ENCODE data around the gene IQGAP1. TPM values are rescaled to one million over a fixed set of nuclear protein-coding genes. Genes with fewer than 3 reads are reported as not detected.
A peak's percentile ranks its signal among the peaks of the same experiment; 100 is the strongest.
"Not testable (repeated sequence)": the region's sequence is repeated elsewhere in the genome, so short reads cannot be mapped to it uniquely, and the experiment has no call there.

Gene IQGAP1, protein sequence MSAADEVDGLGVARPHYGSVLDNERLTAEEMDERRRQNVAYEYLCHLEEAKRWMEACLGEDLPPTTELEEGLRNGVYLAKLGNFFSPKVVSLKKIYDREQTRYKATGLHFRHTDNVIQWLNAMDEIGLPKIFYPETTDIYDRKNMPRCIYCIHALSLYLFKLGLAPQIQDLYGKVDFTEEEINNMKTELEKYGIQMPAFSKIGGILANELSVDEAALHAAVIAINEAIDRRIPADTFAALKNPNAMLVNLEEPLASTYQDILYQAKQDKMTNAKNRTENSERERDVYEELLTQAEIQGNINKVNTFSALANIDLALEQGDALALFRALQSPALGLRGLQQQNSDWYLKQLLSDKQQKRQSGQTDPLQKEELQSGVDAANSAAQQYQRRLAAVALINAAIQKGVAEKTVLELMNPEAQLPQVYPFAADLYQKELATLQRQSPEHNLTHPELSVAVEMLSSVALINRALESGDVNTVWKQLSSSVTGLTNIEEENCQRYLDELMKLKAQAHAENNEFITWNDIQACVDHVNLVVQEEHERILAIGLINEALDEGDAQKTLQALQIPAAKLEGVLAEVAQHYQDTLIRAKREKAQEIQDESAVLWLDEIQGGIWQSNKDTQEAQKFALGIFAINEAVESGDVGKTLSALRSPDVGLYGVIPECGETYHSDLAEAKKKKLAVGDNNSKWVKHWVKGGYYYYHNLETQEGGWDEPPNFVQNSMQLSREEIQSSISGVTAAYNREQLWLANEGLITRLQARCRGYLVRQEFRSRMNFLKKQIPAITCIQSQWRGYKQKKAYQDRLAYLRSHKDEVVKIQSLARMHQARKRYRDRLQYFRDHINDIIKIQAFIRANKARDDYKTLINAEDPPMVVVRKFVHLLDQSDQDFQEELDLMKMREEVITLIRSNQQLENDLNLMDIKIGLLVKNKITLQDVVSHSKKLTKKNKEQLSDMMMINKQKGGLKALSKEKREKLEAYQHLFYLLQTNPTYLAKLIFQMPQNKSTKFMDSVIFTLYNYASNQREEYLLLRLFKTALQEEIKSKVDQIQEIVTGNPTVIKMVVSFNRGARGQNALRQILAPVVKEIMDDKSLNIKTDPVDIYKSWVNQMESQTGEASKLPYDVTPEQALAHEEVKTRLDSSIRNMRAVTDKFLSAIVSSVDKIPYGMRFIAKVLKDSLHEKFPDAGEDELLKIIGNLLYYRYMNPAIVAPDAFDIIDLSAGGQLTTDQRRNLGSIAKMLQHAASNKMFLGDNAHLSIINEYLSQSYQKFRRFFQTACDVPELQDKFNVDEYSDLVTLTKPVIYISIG (N-terminal part only)
- 44.8 TPM for total RNA-seq

DNA sequence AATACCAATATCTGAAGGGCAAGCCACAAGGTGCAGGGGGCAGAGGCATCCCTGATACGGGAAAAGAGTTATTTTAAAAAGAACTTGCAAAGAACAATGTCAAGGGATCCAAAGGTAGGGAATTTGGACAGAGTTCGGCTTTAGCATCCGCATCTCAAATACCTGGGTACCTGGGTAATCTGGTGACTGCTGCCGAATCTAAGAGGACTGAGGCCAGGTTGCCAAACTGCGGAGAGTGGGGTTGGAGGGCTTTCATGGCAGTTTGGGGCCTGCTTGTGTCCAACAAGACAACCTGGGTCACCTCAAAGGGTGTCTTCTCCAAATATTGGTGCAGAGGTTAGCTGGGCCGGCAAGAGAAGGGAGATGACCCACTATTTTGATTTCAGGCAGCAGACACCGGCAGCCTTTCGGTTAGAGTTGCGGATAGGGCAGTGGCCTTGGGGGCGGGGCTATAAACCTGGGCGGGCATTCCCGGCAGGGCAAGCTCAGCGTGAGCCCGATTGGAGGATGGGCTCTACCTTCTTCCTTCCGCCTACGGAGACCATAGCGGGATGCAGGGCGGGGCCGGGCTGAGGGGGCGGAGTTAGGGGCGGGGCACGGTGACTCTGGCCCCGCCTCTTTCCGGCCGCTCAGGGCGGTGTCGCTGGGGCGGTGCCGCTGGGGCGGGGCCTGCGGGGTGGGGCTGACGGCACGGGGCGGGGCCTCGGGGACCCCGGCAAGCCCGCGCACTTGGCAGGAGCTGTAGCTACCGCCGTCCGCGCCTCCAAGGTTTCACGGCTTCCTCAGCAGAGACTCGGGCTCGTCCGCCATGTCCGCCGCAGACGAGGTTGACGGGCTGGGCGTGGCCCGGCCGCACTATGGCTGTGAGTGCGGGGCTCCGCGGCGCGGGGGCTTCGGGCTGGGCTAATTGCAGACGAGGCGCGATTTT, at the start of gene IQGAP1:
IQGAP1 (plus strand) TSS at position 709 of the 928 bp plus-strand sequence; CDS start at position 809, 100 bp downstream.
- DNase-seq (ENCODE audit: low spot score in 2 of 2), result peak; percentile 90 to 94
- FAIRE-seq, result no peak

DNA sequence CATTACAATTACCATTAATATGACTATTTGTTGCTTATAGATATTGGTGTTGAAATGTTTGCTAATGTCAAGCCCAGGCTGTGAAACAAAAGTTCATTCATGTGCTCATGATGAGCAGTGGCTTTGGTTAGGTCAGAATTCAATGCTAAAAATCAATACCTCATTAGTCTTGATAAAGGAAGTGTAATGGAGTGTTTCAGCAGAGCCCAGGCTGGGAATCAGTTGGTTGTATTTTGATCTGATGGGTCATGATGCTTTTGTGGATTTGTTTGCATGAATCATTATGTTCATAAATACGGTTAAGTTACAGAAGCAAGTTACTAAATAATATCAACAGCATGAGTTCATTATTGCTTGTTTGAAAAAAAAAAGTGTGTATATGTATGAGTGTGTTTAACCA, 49.5 kb upstream of the IQGAP1 start:
- DNase-seq (ENCODE audit: low spot score in 2 of 2), result no peak
- no peak for FAIRE-seq

DNA sequence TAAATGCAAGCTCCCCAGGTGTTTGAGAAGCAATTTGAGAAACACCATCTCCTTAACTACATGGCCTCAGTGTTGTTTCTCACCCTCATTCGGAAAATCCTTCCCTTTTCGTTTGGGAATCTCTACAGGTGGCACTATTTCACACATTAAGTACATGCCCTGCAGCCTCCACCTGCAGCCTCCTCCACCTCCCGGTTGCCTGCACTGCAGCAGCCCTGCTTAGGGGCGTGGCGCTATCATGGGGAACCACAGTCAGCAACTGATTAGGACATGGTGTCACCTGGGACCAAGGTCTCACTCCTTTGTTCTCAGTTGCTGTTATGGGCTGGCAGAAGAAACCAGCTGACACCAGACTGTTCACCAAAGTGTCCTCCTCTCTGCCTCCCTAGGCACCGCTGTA, 47.7 kb upstream of the IQGAP1 start:
- FAIRE-seq, result no peak

DNA sequence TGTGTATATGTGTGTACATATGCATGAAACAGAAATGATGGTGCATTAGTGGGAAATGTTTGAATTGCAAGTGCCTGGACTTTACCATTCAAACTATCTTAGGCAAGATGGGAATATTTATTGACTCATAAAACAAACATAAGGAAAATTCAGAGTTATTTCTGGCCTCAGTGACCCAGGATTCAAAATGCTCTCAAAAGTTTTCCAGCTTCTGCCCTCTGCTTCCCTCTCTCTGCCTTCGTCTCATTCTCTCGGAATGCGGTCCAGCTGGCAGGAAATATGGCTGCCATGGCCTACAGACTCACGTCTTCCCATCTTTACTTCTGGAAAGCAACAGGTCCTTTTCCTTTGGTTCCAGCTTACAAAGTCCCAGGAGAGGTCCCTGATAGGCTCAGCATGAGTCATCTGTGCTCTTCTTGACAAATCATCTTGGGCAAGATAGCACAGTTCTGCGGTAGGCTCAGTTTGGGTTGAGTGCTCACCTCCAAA, 44.7 kb upstream of the IQGAP1 start:
- DNase-seq (ENCODE audit: low spot score in 2 of 2) (no peak), FAIRE-seq (no peak)

More for the DNA sequence above, 47.7 kb upstream of the IQGAP1 start:
- no peak for DNase-seq (ENCODE audit: low spot score in 2 of 2)

DNA sequence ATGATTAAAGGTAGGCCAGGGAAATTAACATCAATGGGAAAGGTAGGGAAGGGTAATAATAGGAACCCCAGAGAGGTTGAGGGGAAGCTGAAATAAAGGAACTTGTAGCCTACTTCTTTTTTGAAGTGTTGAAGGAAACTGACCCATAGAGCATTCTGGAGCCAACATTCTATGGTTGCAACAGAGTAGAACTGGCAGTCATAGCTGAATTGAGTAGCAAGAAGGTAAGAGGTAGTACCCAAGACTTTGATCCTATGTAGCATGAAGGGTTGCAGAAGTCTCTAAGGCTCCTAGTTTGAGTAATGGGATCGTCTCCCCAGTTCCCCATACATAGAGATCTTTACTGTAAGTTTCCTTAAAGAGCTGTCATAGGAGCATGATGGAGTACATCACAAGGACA, 43.4 kb upstream of the IQGAP1 start:
- FAIRE-seq, result no peak
- DNase-seq (ENCODE audit: low spot score in 2 of 2), result no peak

DNA sequence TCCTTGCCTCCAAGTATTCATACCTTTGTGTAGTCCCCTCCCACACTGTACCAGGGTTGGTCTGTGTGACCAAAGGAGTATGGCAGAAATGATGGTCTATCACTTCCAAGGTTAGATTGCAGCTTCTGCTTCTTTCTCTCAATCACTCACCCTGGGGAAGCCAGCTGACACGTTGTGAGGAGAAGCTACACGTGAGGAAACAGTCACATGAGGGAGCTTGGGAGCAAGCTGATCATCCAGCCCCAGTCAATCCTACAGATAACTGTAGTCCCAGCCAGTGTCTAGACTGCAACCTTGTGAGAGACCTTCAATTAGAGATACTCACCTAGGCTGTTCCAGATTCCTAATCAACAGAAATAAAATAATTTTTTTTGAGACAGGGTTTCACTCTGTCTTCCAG, 42.2 kb upstream of the IQGAP1 start:
- DNase-seq (ENCODE audit: low spot score in 2 of 2), result no peak
- no peak for FAIRE-seq

DNA sequence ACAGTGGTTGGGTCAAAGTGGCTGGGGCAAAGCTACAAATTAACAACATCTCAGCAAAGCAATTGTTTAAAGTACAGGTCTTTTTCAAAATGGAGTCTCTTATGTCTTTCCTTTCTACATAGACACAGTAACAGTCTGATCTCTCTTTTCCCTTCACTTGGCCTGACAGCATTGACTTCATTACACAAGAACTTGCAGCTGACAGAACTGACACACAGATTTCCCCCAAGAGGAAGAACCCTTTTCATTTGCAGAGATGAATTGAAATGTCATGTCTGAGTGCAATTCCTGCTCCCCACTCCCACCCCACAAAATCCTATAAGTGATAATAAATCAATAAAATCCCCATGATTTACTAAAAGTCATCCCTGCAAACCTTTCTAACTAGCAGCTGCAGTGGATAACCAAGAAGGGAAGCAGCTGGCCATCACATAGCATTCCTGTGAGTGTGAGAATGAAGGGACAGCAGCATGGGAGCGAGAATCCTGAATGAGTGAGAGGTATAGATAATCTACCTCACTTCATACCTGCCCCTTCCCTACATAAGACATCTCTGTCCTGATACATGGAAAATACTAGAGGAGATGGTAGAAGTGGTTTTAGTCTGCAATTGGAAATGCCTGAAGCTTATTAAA, 40.5 kb upstream of the IQGAP1 start:
- not testable (repeated sequence) for FAIRE-seq; DNase-seq (ENCODE audit: low spot score in 2 of 2)

DNA sequence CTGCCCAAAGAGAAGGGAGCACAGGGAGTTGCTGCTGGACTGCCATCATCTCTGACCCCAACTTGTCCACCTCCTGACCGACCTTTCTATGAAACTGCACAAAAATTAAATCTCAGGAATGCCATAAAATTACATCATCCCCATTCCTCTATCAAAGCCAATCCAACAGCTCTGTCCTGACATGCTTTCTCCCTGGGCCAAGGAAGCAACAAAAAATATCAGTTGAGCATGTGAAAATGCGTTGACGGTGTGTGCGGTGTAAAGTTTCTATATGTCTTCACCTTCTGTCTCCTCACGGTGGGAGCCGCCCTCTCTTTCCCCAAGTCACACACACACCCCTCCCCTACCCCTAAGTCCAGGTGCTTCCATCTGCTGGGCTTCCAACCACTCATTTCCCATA, 39.6 kb upstream of the IQGAP1 start:
- DNase-seq (ENCODE audit: low spot score in 2 of 2) (no peak), FAIRE-seq (no peak)

DNA sequence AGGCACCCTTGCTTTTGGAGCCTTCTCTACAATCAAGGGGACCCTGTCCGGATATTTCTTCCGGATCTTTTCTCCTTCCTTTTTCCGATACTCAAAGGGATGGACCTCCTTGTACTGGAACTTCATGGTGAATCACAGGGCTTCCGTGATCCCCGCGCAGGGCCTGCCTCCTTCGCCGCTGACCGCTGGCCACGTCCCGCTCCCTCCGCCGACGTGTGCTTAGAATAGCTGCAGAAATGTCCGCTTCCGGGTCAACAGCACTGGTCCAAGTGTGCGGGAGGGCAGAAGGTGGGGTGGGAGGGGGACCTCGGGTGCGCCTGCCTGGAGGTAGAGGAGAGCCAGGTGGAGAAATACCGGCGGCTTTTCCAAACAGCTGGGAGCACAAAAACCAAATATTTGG, 39.0 kb upstream of the IQGAP1 start:
- FAIRE-seq (no peak), DNase-seq (ENCODE audit: low spot score in 2 of 2) (no peak)

DNA sequence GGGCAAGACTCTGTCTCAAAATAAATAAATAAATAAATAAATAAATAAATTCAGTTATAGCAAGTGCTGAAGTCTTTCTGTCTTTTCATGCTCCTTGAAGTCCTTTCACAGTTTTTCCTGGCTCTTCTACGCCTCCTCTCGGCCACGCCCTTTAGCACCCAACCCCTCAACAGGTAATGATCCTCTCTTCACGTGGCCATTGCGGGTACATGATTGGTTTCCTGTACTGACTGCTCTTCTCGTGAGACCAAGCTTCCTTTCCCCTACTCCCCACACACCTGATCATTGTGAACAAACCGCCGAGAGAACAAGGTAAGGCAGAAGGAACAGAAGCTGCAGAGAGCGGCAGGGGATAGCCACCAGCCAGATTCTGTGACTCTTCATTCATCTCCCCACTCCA, 38.2 kb upstream of the IQGAP1 start:
- FAIRE-seq, result no peak
- DNase-seq (ENCODE audit: low spot score in 2 of 2), result no peak

DNA sequence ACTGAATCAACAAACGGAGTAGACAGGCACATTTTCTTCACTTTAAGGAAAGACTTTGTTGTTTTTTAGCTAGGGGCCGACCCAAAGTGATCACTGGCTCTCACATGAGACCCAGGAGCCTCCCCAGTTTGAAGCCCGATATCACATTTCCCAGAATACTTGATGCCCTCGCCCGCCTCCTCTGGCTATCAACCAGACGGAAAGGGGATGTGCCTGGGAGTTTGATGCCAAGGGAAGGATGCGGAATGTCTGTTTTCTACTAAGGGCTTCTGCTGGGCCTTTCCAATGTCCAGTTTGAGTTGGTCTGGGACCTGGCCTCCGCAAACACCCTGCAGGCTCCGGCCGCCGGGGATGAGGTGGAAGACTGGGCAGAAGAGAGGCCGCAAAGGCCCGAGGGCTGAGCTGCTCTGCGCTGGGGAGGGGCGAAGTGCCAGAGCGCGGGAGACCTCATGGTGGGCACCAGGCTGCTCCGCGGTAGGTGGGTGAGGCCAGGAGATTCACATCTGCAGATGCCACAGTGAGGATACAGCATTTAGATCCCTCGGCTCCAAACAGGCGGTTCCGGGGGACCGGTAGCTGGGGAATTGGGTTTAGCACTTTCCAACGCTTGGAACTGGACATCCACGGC, 36.4 kb upstream of the IQGAP1 start:
- FAIRE-seq (no peak), DNase-seq (ENCODE audit: low spot score in 2 of 2) (no peak)

DNA sequence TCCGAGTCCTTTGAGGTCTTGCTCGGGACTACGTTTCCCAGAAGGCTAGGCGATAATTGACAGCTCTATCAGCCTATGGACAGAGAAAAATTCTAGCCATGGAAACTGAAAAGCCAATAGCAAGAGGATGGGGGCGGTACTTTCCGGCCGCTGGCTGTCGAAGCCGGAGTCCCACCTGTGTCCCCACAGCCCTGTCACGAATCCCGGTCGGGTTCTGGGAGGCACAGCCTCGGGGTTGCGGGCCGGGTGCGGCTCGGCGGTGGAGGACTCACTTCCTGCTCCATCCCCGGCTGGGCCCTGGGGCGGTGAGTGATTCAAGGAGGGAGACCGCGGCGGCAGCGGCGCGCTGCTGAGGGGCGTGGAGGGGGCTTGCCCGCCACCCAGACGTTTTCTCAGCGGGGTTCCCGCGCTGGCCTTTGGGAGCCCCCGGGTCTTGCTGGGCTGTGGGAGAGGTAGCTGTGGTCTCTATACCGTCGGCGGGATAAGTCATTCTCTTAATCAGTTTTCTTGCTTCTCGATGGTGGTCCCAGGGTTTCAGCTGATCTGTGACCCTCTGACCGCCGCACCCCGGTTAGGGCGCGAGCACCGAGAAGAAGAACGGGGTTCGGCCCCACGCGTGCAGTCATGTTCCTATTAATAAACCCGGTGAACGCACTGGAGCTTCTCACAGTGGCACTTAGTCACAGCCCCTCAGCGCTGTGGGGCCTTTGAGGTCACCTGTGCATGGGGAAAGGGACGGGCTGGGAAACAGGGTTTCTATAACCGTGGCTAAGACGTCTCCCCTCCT, 35.7 kb upstream of the IQGAP1 start, which contains the start of gene ZNF774:
ZNF774 (plus strand) TSS at position 178 of the 787 bp plus-strand sequence. CDS start 2,377 bp downstream, outside the sequence.
- peak; percentile 17 for FAIRE-seq
- DNase-seq (ENCODE audit: low spot score in 2 of 2), result peak; percentile 96 to 98

DNA sequence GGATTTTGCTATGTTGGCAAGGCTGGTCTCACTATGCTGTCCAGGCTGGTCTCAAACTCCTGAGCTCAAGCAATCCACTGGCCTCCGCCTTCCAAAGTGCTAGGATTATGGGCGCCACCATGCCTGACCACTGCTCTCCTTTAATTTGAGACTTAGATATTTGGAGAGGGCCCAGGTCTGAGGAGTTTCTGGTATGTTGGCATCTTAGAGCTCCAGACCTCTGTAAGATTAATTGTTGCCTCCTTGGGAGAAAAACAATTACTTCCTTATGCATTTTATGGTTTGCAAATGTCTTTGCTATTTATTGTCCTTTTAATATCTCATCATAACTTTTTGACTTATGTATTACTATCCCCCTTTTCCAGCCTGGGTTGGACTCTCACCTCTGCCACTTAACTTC, 33.1 kb upstream of the IQGAP1 start:
- no peak for DNase-seq (ENCODE audit: low spot score in 2 of 2)
- no peak for FAIRE-seq

DNA sequence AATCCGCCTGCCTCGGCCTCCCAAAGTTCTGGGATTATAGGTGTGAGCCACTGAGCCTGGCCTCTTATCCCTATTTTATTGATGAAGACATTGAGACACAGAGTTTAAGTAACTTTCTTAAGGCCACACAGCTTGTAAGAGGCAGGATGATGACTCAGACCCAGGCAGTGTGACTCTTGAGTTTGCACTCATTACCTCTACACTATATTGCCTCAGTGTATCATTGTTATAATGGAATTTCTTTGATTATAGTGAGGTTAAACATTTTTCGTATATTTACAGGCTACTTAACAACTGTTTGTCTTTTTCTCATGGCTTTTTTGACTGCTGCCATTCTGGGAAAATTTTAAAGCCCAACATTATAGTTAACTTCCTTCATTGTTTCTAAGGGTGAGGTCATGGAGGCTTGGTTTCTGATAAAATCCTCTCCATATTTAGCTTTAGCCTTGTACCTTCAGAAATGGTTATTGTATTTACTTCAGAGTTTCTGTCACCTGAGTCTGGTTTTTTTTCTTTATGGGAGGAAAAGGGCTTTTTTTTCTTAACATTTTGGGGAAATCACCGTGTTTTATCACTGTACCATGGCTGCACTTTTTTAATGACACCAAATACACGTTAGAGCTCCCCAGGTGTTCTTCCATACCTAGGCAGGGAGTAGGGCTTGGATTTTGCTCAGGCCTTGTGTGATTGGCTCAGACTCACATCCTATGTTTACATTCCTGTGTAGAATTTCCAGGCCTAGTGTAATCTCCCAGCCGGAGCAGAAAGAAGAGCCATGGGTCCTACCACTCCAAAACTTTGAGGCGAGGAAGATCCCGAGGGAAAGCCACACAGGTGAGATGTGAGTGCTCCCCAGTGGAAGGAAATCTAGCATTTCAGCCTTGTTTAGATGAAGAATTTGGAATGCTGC, 29.7 kb upstream of the IQGAP1 start:
- FAIRE-seq (no peak), DNase-seq (ENCODE audit: low spot score in 2 of 2) (no peak)

DNA sequence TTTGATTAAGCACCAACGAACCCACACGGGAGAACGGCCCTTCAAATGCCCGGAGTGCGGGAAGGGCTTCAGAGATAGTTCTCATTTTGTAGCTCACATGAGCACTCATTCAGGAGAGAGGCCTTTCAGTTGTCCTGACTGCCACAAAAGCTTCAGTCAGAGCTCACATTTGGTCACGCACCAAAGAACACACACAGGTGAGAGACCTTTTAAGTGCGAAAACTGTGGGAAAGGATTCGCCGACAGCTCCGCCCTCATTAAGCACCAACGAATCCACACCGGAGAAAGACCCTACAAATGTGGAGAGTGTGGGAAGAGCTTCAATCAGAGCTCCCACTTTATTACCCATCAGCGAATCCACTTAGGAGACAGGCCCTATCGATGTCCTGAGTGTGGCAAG, 27.3 kb upstream of the IQGAP1 start:
- FAIRE-seq, result no peak
- no peak for DNase-seq (ENCODE audit: low spot score in 2 of 2)

DNA sequence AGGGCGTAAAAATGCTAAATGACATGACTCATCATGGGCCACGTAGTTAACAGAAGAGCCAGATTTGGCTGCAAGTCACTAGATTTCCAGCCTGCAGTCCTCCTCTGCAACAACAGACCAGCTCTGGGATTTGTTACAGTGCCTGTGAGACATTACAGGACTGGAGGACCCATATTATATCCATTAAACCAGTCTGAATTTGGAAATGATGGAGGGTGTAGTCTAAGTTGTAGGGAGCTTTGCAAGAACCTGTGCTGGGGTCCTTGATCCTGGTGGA, 25.2 kb upstream of the IQGAP1 start:
- FAIRE-seq (no peak), DNase-seq (ENCODE audit: low spot score in 2 of 2) (no peak)

DNA sequence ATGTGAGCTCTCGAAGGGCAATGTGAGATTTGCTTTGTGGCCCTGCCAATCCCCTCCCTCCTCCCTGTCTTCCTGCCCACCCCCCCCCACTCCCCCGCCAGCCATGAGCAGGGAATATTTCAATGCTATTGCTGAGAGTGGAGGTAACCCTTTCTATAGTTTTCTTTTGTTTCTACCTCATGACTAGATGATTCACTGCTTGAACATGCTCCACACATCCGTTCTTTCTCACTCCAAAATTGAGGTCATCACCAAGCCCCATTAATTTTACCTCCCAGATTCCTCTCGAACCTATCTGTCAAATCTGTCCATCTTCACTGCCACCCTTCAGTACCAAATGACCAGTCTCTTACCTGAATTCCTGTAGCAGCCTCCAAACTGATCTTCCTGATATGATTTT, 23.8 kb upstream of the IQGAP1 start:
- FAIRE-seq, result no peak
- DNase-seq (ENCODE audit: low spot score in 2 of 2), result no peak

All from frontal cortex (tissue), 4 donors.